Measurements from ENCODE around the gene NLK.
"Not testable (repeated sequence)": the region's sequence is repeated elsewhere in the genome, so short reads cannot be mapped to it uniquely, and the experiment has no call there.

The NLK gene

DNA sequence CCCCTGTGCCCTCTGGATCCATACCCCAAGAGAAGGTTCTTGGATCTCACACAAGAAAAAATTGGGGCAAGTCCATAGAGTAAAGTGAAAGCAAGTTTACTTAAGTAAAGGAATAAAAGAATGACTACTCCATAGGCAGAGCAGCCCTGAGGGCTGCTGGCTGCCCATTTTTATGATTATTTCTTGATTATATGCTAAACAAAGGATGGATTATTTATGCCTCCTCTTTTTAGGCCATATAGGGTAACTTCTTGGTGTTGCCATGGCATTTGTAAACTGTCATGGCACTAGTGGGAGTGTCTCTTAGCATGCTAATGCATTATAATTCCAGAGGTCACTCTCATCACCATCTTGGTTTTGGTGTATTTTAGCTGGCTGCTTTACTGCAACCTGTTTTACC lies 70.8 kb downstream of the NLK start:
- DNase-seq (ENCODE audit: low spot score): no peak

DNA sequence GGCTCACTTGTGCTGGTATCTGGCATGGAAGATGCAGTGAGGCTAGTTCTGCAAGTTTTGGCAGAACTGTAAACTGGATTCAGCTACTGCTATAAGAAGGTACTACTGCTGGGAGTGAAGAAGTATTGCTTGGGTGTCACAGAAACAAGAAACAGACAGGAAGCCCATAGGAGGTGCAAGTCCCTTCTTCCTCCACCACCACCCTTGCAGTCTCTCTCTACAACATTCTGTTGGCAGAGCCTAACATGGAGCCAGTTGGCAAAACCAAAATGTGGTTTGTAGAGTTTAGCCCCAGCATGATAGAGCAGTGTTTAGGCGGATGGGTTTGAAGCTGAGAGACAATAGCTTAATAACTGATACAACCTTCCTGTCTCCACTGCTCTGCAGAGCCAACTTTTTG lies 72.6 kb downstream of the NLK start:
- no peak for DNase-seq (ENCODE audit: low spot score)

DNA sequence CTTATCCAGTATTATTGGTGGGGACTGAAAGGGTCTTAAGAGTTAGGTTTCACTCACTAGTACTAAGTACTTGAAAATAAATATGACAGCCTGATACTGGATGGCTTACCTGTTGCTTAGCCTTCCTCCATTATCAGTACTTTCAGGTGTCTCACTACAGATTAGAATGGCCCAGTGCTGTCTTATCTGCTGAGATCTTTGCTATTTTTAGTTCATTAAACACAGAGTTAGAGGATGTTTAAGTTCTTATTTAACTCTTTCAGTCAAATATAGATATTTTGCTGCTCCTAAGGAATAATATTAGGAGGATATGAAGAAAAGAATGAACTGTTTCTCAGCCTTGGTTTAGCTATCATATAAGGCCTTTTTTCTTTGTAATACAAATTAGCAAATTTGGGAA lies 74.8 kb downstream of the NLK start:
- no peak for DNase-seq (ENCODE audit: low spot score)

DNA sequence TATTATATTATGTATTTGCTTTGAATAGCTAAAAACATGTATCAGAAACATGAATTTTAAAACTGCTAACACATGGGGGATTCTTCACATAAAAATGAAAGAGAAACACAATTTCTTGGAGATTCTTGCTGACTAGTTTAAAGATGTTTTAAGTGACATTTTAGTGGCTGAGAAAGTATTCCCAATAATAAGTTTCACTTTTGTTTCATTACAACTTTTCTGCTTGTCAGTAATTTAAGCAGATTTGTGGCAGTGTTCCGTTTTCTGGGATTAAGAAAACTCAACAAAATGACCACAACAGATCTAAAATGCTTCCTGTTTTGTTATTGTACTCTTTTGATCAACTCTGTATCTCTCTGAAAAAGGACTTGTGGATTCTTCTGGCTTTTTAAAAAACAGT lies 75.9 kb downstream of the NLK start:
- no peak for DNase-seq (ENCODE audit: low spot score)

DNA sequence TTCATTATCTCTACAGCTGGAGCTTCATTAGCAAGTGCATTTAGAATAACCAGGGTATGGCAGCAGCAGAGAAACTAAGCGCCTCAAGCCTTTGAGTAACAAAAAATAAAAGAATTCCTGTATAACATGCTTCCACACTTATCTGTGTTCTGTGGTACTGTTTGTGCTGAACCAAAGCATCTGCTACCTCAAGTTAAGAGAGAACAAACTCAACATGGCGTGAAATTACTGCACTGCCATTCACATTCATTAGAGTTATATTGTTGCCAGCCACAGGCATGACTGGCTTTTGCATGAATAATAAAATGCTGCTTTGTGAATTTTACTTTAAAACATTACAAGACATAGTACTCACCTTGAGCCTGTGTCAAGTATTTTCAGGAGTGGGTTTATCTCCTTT lies 76.6 kb downstream of the NLK start:
- no peak for DNase-seq (ENCODE audit: low spot score)

DNA sequence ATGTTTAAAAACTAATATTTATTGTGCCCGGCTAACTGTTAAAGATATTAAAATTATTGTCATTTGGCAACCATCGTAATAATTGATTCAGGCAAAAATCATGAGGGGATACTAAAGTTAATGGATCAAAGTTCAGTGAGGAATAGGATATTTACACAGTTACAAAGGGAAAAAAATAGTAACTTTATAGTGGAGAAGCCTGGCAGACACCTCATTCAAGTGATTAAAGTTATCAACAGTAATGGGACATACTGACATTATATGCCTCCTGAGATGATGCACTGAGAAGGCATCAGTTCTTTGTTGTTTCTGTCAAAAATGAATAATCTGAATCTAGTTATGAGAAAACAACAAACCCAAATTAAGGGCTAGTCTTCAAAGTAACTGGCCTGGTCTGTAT lies 77.1 kb downstream of the NLK start:
- DNase-seq (ENCODE audit: low spot score): no peak

DNA sequence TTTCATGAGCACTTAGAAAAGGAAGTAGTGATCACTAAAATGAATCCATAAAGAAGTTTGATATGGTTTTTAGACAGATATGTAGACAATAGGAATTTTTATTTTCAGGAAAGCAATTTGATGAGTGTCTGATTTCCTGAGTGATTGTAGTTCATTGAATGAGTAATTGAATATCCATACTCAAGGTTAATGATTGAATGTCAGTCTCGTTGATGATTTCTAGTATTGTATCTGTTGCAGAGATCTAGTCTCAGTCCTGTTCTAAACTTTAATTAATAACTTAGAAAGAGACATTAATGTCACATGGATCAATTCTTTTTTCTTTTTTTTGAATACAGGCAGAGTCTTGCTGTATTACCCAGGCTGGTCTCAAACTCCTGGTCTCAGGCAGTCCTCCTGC lies 78.3 kb downstream of the NLK start:
- no peak for DNase-seq (ENCODE audit: low spot score)

DNA sequence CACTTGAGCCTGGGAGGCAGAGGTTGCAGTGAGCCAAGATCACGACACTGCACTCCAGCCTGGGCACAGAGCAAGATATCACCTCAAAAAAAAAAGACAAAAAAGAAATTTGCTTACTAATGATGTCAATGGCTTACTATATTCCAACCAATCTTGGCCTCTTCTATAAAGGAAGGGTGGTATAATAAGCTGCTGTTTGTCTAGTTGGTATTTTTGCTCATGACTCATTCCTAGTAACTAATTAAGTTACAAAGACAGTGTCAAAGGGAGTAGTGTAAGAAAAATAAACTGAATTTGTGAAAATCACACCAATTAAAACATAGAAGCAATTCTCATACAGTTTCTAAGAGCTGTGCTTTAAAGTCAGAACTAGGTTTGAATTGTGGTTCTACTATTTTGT lies 82.5 kb downstream of the NLK start:
- DNase-seq (ENCODE audit: low spot score): no peak

DNA sequence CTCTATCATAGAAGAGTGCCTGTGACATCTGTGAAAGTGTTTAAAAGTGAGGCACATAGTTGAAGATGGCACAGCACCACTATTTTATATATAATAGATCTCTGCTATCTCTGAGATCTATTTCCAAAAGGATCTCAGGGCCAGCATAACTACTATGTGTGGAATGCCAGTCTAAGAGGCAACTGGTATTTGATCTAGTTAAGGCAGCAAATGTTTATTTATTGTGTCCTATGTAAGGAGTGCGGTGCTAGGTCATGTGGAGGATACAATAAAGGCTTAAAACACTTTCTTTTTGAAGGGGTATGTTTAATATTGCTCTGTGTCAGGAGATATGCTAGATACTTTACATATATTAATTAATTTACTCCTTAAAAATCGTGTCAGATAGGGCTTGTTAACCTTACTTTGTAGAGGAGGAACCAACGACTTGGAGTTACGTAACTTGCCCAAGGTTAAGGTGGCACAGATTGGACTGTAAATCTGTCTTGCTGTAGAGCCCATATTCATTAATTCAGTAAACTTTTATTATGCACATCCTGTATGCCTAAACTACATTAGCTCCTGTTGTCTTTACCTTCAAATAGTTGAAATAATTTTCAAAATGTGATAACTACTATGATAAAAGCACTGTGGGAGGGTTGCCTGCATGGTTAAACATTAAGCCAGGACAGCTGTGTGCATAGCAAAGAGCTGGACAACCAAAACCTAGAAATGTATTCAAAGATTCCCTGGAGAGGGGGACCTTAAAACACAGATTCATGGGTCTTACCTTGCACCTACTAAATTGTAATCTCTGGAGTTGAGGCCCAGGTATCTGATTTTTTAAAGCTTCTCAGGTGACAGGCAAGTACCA lies 83.3 kb downstream of the NLK start:
- no peak for DNase-seq (ENCODE audit: low spot score)

DNA sequence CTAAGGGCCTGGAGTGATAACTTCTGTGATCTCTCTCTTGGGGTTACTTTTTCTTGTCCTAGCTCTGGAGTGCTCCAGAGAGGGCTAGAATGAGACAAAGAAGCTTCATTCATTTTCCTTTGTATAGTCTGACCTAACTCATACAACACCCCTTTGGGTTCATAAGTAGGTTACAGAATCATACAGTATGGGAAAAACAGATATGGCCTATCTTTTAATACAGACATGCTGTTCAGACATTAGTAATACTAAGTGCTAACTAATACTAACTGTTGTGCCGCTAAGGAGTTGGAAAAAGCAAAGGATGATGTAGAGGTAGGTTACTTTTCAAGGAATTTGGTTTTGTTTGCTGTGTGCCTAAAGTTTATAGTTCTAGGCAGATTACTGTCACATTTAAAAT lies 84.7 kb downstream of the NLK start:
- no peak for DNase-seq (ENCODE audit: low spot score)

DNA sequence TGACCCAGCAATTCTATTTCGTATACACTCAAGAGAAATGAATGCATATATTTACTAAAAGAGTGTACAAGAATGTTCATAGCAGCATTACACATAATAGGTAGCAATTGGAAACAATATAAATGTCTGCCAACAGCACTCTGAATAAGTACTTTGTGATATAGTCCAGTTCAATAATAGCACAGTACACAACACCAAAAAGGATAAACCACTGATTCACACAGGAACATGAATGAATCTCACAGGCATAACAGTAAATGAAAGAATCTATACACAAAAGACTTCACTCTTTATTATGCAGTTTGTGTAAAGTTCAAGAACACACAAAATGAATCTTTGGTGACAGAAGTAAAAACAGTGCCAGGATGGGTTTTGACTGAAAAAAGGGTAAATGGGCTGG lies 86.3 kb downstream of the NLK start:
- no peak for DNase-seq (ENCODE audit: low spot score)

DNA sequence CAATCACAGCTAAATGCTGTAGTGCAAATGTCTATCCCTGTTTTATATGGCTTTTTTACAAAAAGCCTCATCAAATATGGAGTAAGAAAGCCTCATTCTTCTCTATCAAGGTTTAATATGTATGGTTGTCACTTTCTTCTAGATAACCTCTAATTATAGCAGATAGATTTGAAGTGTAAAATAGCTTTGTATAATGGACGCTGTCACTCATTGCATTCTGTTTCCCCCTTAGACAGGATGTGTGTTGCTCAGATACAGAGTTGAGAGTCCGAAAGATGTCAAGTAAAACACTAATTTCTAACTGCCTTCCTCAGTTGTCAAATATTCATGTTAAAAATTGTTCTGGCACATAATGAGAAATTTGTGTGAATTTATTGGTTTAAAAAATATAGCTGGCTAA lies 88.0 kb downstream of the NLK start:
- no peak for DNase-seq (ENCODE audit: low spot score)

DNA sequence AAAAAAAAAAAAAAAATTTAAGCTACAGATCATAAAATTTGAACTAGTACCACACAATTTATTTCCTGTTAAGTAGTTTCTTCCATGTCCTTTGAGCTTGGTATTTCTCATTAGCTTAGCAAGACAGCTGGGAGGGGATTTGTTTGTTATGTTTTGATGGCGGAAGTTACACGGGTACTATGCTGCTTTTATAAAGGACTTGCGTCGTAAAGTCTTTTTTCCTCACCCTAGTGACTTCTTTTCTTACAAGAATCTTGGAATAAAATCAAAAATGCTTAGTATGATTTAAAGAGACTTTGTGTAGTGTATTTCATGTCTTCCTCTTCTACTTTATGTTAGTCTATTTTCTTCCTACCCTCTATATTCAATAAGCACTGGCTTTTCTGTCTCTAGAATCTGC lies 89.1 kb downstream of the NLK start:
- no peak for DNase-seq (ENCODE audit: low spot score)

DNA sequence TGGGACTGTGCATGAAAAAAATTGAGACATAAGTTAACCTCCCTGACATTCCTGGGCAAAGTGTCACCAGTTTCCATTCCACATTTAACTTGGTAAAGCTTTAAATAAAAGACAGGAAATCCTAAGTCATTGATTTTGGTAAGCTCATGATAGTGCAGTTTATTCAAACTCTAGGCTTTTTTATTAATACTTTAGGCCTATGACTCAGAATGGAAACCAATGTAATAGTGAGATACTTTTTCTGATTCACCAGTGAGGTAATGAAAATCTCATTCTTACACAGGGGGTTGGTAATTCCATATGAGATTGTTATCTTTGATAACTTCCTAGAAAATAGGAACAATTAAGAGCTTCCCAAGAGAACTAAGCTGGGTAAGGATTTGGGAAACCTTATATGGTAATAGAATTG lies 91.1 kb downstream of the NLK start:
- peak; percentile 16 for DNase-seq (ENCODE audit: low spot score)

DNA sequence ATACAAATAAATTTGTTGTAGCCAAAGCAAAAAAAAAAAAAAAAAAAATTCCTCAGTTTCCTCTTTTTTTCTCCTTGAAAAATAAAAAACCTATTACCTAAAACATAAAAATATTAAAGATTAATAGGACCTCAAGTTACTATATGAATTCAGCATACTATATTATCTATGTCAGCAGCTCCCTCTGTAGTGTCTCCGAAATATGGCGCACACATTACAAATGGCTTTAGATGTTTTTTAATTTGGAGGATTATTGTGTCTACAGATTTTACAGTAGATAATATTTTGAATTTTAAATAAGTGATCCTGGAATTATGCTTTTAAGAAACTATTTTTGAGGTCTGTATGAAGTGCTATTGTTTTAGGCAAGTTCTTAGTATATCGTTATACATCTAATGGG lies 94.4 kb downstream of the NLK start:
- no peak for DNase-seq (ENCODE audit: low spot score)

DNA sequence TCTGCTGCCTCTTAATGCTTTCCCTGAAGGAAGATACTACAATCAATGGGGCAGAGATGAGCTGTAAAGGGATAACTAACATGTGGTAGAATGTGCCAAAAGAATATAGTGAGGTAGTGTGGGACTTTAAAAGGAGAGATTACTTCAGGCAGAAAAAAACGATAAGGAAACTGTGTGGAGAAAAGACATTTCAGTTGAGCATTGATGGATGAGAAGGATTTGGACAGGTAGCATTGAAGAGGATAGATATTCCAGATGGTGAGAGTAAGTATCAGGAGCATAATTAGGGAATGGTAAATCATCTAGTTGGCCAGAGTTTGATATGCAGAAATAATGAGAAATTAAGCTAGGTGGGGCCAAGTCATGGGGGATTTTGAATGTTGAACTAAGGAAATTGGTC lies 97.3 kb downstream of the NLK start:
- no peak for DNase-seq (ENCODE audit: low spot score)

DNA sequence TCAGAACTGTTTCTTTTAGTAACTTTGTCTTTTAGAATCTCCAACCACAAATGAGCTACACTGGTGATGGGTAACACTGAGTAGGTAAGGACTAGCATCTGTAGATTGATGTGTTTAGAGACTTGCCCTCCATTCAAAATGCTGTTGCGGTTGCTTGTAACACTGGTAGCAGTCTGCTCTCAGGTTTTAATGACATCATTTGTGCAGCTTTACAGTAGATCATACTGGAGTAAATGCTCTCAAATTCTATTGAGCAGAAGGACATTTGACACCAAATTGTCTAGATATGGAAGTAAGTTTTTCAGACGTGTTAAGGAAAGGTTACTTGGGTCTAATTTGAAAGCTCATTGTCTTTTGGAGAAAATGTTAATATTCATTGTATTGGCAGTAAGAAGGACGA lies 98.8 kb downstream of the NLK start:
- no peak for DNase-seq (ENCODE audit: low spot score)

DNA sequence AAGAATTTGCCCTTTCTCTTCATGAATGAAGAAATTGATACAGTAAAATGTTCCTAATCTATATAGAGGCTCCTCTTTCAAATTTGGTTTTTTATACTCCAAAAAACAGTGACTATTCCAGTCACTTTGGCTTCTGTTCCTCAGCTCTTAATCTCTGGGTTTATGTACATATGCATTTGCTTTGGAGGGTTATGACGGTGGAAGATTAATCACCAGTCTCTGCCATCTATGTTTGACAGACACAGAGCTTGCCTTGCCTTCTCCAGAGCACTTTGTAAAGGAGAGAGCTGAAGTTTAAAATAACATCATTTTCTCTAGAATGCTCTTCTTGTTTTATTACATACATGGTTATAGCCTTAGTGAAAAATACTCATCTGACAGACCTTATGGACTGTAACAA lies 99.3 kb downstream of the NLK start:
- no peak for DNase-seq (ENCODE audit: low spot score)

DNA sequence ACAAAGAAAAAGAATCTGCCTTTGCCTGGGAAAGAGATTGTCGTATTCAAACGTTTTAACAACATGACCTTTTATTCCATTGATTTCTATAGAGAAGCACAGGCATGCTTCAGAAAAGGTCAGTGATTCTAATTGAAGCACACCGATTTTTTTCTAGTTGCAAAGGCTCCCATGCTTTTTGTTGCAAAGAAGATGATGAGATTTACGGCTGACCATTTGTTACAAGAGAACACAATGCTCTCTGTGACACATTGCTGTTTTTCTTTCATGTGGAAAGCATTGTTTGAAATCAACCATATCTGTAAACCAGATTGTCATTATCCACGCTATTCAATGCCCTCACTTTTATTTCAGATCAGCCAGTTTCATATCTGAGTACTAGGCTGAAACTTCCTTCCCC lies 99.8 kb downstream of the NLK start:
- DNase-seq (ENCODE audit: low spot score): no peak

DNA sequence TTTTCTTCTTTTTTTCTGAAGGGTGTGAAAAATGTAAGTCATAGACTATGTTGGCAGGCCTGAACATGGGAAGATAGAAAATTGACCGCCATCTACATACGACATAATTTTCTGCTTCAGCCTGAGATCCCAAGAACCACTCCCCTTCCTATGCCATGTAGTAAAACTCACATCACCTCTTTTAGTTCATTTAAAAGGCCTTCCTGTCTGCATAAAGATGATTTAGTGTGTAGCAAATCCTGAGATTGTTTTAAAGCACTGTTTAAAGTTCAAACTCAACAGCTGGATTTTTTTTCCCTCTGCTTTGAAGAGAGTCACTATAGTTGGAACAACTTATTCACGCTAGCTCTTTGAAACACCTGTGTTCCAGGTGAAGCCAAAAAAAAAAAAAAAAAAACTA lies 101.5 kb downstream of the NLK start:
- DNase-seq (ENCODE audit: low spot score): no peak

DNA sequence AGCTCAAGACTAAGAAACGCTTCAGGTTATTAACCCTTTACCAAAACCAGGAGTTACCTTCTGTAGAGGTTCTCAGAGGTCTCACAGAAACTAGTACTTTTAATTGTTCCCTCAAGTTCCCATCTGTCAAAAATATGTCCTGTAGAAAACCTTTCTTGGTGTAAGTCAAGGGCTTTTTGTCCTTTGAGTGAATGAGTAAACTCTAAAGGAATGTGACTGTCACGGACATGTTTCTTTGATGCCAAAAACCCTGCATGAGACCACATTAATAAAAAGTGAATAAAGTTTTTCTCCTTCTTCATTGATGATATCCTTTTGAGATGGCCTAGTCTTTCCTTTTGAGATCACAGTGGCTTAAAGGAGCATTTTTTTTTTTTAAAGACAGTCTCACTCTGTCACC lies 102.9 kb downstream of the NLK start:
- peak; percentile 27 for DNase-seq (ENCODE audit: low spot score)

DNA sequence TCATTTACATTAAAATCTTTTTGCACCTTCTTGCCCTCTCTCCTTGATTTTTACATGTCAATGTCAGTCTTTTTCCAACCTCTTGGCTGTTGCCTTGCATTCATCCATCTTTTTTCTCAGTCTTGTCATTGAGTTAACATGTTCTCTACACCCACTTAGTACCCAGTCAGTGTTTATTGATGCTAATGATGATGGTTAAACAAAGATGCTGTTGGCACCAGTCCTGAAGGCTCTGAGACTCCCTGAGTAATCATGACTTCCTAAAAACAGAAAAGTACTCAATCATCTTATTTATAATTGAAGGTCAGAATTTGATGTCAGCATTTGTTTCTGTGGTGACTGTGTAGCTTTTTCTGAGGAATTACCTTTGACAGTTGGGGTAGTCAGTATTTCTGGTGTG lies 104.5 kb downstream of the NLK start:
- no peak for DNase-seq (ENCODE audit: low spot score)

DNA sequence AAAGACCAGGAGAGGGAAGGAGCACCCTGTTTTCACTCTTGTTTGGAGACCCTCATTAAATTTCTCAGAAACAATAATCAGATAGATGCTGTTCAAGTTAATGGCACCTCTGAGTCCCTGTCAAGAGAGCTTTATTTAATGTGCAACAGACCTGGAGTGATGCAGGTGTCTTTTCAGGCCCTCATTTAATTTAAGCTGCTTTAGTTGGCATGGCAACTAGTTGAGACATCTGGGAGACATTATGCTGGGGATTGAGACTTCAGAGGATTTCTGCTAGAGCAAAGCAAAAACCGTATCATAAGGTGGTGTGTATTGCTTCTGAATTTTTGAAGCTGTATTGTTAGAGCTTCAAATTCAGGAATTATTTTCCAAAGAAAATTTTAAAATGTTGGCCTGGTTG lies 108.5 kb downstream of the NLK start:
- DNase-seq (ENCODE audit: low spot score): no peak

DNA sequence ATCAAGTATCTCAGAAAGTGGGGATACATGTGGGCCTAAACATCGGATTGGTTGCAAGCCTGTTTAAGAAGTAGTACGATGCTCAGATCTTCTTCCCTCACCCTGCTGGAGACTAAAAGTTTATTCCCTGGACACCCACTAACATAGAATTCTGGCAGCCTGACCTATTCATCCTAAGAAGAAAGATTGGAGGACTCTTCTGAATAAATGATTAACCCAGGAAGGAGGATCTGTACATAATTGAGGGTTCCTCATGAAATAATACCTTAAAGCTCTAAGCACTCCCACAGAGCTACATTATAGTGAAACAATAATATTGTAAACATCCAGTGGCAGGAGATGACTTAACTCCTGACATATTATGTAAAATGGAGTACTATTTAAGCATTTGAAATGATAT lies 111.7 kb downstream of the NLK start:
- DNase-seq (ENCODE audit: low spot score): no peak

DNA sequence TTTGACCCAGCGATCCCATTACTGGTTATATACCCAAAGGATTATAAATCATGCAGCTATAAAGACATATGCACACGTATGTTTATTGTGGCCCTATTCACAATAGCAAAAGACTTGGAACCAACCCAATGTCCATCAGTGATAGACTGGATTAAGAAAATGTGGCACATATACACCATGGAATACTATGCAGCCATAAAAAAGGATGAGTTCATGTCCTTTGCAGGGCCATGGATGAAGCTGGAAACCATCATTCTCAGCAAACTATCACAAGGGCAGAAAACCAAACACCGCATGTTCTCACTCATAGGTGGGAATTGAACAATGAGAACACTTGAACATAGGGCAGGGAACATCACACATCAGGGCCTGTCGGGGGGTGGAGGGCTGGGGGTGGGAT lies 112.9 kb downstream of the NLK start:
- DNase-seq (ENCODE audit: low spot score): not testable (repeated sequence)
